GM23338 (cell line): ENCODE data around the gene EDEM2. TPM values are rescaled to one million over a fixed set of nuclear protein-coding genes. Genes with fewer than 3 reads are reported as not detected.
"Not testable (repeated sequence)": the region's sequence is repeated elsewhere in the genome, so short reads cannot be mapped to it uniquely, and the experiment has no call there.

ENCODE experiments used
- ATAC-seq: fragments of 200-7000 bp; cut with Tn5 transposase; 3 replicates; pipeline ENCODE4 v1.9.1; 2020
- DNase-seq: peaks from one replicate; pipeline ENCODE4 v3.0.0-alpha.2; 2015; ENCODE audit warnings: low spot score
- H2AFZ ChIP-seq: fragments of 200-600 bp; sonication (generic); 2 replicates; pipeline ENCODE4 v1.8.0; 2016; ENCODE audit warnings: antibody characterized with exemption, mild to moderate bottlenecking, moderate library complexity
- H3F3A ChIP-seq: fragments of 200-600 bp; sonication (generic); replicated peaks from 2 replicates; pipeline ENCODE4 v1.8.0; 2017; ENCODE audit warnings: antibody characterized with exemption, mixed run types, low read depth
- H3K27ac ChIP-seq: fragments of 200-600 bp; sonication (generic); 2 replicates; pipeline ENCODE4 v1.6.1; 2016; ENCODE audit warnings: low read depth
- H3K27me3 ChIP-seq: fragments of 200-600 bp; sonication (generic); 2 replicates; pipeline ENCODE4 v1.8.0; 2016; ENCODE audit warnings: mild to moderate bottlenecking, mixed run types, moderate library complexity; ENCODE audit not compliant: insufficient read depth
- H3K36me3 ChIP-seq: fragments of 200-600 bp; sonication (generic); 2 replicates; pipeline ENCODE4 v1.8.0; 2016; ENCODE audit warnings: mild to moderate bottlenecking; ENCODE audit not compliant: insufficient read depth
- H3K4me1 ChIP-seq: fragments of 200-600 bp; sonication (generic); 2 replicates; pipeline ENCODE4 v1.8.0; 2016; ENCODE audit warnings: mild to moderate bottlenecking, moderate library complexity; ENCODE audit not compliant: insufficient read depth
- H3K4me2 ChIP-seq: fragments of 200-600 bp; sonication (generic); 2 replicates; pipeline ENCODE4 v1.7.1; 2017; ENCODE audit warnings: mixed run types
- H3K4me3 ChIP-seq: fragments of 200-600 bp; sonication (generic); 2 replicates; pipeline ENCODE4 v1.6.1; 2016; ENCODE audit warnings: mixed run types
- H3K79me2 ChIP-seq: fragments of 200-600 bp; sonication (generic); replicated peaks from 2 replicates; pipeline ENCODE4 v1.8.0; 2017; ENCODE audit warnings: mild to moderate bottlenecking; ENCODE audit not compliant: insufficient read depth
- H3K9me2 ChIP-seq: fragments of 200-600 bp; sonication (generic); 2 replicates; pipeline ENCODE4 v1.8.0; 2017; ENCODE audit not compliant: insufficient read depth
- H4K20me1 ChIP-seq: fragments of 200-600 bp; sonication (generic); replicated peaks from 2 replicates; pipeline ENCODE4 v1.8.0; 2017; ENCODE audit warnings: mild to moderate bottlenecking; ENCODE audit not compliant: insufficient read depth
- H3K27ac Mint-ChIP-seq: 2 replicates; pipeline ENCODE4 v1.8.0; 2020; ENCODE audit warnings: inconsistent platforms, mild to moderate bottlenecking, moderate library complexity, mixed read lengths
- H3K27me3 Mint-ChIP-seq: 3 replicates; pipeline ENCODE4 v1.8.0; 2022; ENCODE audit warnings: low read depth, mild to moderate bottlenecking, moderate library complexity, mixed read lengths, inconsistent platforms; ENCODE audit not compliant: insufficient read depth, poor library complexity
- H3K36me3 Mint-ChIP-seq: 3 replicates; pipeline ENCODE4 v1.8.0; 2021; ENCODE audit warnings: low read depth, mild to moderate bottlenecking, inconsistent platforms, moderate library complexity, mixed read lengths
- H3K4me1 Mint-ChIP-seq: 3 replicates; pipeline ENCODE4 v1.8.0; 2020; ENCODE audit warnings: mild to moderate bottlenecking, inconsistent platforms, mixed read lengths
- H3K4me3 Mint-ChIP-seq: 3 replicates; pipeline ENCODE4 v1.8.0; 2021; ENCODE audit warnings: moderate library complexity, mild to moderate bottlenecking, inconsistent platforms, mixed read lengths
- H3K9me3 Mint-ChIP-seq: 3 replicates; pipeline ENCODE4 v1.8.0; 2020; ENCODE audit warnings: moderate library complexity, mild to moderate bottlenecking, inconsistent platforms, mixed read lengths
- ETS1 ChIP-seq: IDR thresholded peaks from 2 replicates; pipeline ENCODE4 v1.6.1; 2016; ENCODE audit warnings: antibody characterized with exemption
- polyA plus RNA-seq: library from polyadenylated mRNA; unstranded; fragments of >200 nt; fragmentation: Nextera tagmentation; extraction: Ambion mirVana; gene quantifications from 2 replicates; pipeline ENCODE4 v1.2.1, GENCODE V29; 2016
- small RNA-seq: library from RNA; depleted of rRNA; stranded (forward); fragments of <200 nt; gene quantifications from one replicate; pipeline ENCODE3, GENCODE V24; 2014; ENCODE audit warnings: low replicate concordance
- total RNA-seq: library from RNA; depleted of rRNA; stranded (reverse); fragments of >200 nt; shearing (Covaris generic); gene quantifications from 2 replicates; pipeline ENCODE4 v1.2.3, GENCODE V29; 2014; rRNA removed

EDEM2 gene
- total and polyA plus RNA-seq, 2 experiments from 2014 or later, result 13.9 to 25.3 TPM

- not testable (repeated sequence) for H2AFZ ChIP-seq, H3K4me3 Mint-ChIP-seq, DNase-seq, H3K27ac Mint-ChIP-seq, H3K4me3 ChIP-seq, H3F3A ChIP-seq, H3K27me3 ChIP-seq, H3K4me1 ChIP-seq, H3K27me3 Mint-ChIP-seq, ATAC-seq, H3K4me1 Mint-ChIP-seq, H3K27ac ChIP-seq, H3K9me2 ChIP-seq, H3K4me2 ChIP-seq
- Mint-ChIP-seq H3K36me3 (peaks cover 52% of the 10 kb centered on the region), H3K9me3 (peaks cover 40% of the 10 kb centered on the region; the same call in 2 of the 3 replicates)
- Histone ChIP-seq H4K20me1 (peaks cover 10% of the 10 kb centered on the region), H3K79me2 (peaks cover 69% of the 10 kb centered on the region), H3K36me3 (peaks cover 20% of the 10 kb centered on the region; the same call in 1 of the 2 replicates)
Measured at GRCh38 chr20:35071436-35072153, 75.5 kb downstream of the EDEM2 start.

GRCh38 chr20:35066194-35066593, 80.9 kb downstream of the EDEM2 start:
- peaks cover 7% of the 10 kb centered on the region; the same call in 2 of the 3 replicates for H3K36me3 Mint-ChIP-seq
- H3K27ac ChIP-seq, result no peak overlapping the region
- H3K36me3 ChIP-seq, result 0 out of 2 replicates have a peak, but pooled peaks cover 8% of the 10 kb centered on the region
- no peak; the same call in 2 of the 3 replicates for ATAC-seq
- no peak overlapping the region for H3K4me3 ChIP-seq
- no peak overlapping the region for H3K4me2 ChIP-seq
- H2AFZ ChIP-seq, result no peak overlapping the region
- H3K9me2 ChIP-seq, result no peaks in the 10 kb centered on the region
- H3F3A ChIP-seq, result 0 out of 2 replicates have a peak, but pooled peaks cover 3% of the 10 kb centered on the region
- peaks cover 93% of the 10 kb centered on the region for H3K79me2 ChIP-seq
- no peak overlapping the region; the same call in 1 of the 2 replicates for H3K27ac Mint-ChIP-seq
- H4K20me1 ChIP-seq, result peaks cover 13% of the 10 kb centered on the region
- TF ChIP-seq ETS1, result no peak
- H3K27me3 ChIP-seq, result no peaks in the 10 kb centered on the region
- H3K4me3 Mint-ChIP-seq, result no peak overlapping the region
- H3K4me1 Mint-ChIP-seq, result peaks cover 26% of the 10 kb centered on the region
- H3K9me3 Mint-ChIP-seq, result no peaks in the 10 kb centered on the region
- H3K4me1 ChIP-seq, result peaks cover 15% of the 10 kb centered on the region
- H3K27me3 Mint-ChIP-seq, result peaks cover 1% of the 10 kb centered on the region
- DNase-seq, result no peak

Small RNA genes lying within 50 kb of the gene (small RNA-seq; reads per million reads assigned to genes)
- not detected for gene RF00275
- gene RNA5SP483, result not detected

Other genes with a start within 250 kb of the EDEM2 start
- gene GSS, start 191.5 kb downstream of the EDEM2 start, total RNA-seq, result 47.5 and 63.3 TPM in 2 replicates
- gene GSS, start 191.5 kb downstream of the EDEM2 start, polyA plus RNA-seq, result 31.4 and 34.0 TPM in 2 replicates
- gene MYH7B, start 191.5 kb downstream of the EDEM2 start, total RNA-seq, result 0.10 and 0.78 TPM in 2 replicates
- gene MYH7B, start 191.5 kb downstream of the EDEM2 start, polyA plus RNA-seq, result 1.0 and 1.1 TPM in 2 replicates
- 74.1 and 89.5 TPM in 2 replicates for gene TRPC4AP, start 54.5 kb downstream of the EDEM2 start, total RNA-seq
- gene TRPC4AP, start 54.5 kb downstream of the EDEM2 start, polyA plus RNA-seq, result 47.5 and 48.8 TPM in 2 replicates
- gene PROCR, start 24.7 kb upstream of the EDEM2 start, total RNA-seq, result 32.9 and 45.2 TPM in 2 replicates
- gene PROCR, start 24.7 kb upstream of the EDEM2 start, polyA plus RNA-seq, result 36.1 and 41.5 TPM in 2 replicates
- 24.5 and 27.3 TPM in 2 replicates for gene MMP24, start 79.4 kb upstream of the EDEM2 start, total RNA-seq
- gene MMP24, start 79.4 kb upstream of the EDEM2 start, polyA plus RNA-seq, result 1.8 and 2.0 TPM in 2 replicates
- gene MMP24OS, start 130.8 kb upstream of the EDEM2 start, total RNA-seq, result 10.5 and 14.6 TPM in 2 replicates
- gene MMP24OS, start 130.8 kb upstream of the EDEM2 start, polyA plus RNA-seq, result 25.4 and 31.6 TPM in 2 replicates
- gene EIF6, start 137.4 kb upstream of the EDEM2 start, total RNA-seq, result 149 and 152 TPM in 2 replicates
- 215 and 220 TPM in 2 replicates for gene EIF6, start 137.4 kb upstream of the EDEM2 start, polyA plus RNA-seq
- gene FAM83C, start 145.1 kb upstream of the EDEM2 start, total RNA-seq, result 0.10 TPM in 1 of 2 replicates, not detected in the other
- not detected in 2 replicates for gene FAM83C, start 145.1 kb upstream of the EDEM2 start, polyA plus RNA-seq